H1 (cell line): ENCODE results near the gene UBE2Q2. TPM values are rescaled to one million over a fixed set of nuclear protein-coding genes. Genes with fewer than 3 reads are reported as not detected.

Source experiments
- ATF3 ChIP-seq: IDR thresholded peaks from 2 replicates; pipeline ENCODE4 v1.6.1; 2011; ENCODE audit warnings: low read depth, mild to moderate bottlenecking, low read length; ENCODE audit not compliant: insufficient read depth
- BCL11A ChIP-seq, 2 experiments: IDR thresholded peaks; one replicate each; pipeline ENCODE4 v1.6.1; 2011; ENCODE audit warnings: low read depth in 2 of 2, low read length in 2 of 2, mild to moderate bottlenecking in 2 of 2
- CHD1 ChIP-seq: IDR thresholded peaks from 2 replicates; pipeline ENCODE4 v1.6.1; 2012; ENCODE audit warnings: low read depth, low read length, improper control_type of control experiment
- CHD7 ChIP-seq: fragments of 300-600 bp; sonication (generic); IDR thresholded peaks from 2 replicates; pipeline ENCODE4 v1.7.1; 2012; ENCODE audit warnings: low read length, moderate library complexity, mild to moderate bottlenecking, inconsistent platforms; ENCODE audit not compliant: insufficient replicate concordance
- RFX5 ChIP-seq: IDR thresholded peaks from 2 replicates; pipeline ENCODE4 v1.6.1; 2011; ENCODE audit warnings: low read depth, low read length, improper control_type of control experiment, borderline replicate concordance
- SIN3A ChIP-seq, 2 experiments: IDR thresholded peaks in 1 of 2; conservative IDR thresholded peaks in 1 of 2; 2 replicates each; pipeline ENCODE4 v1.6.1; 2011 to 2012; ENCODE audit warnings: low read length in 2 of 2, improper control_type of control experiment in 1 of 2, low read depth in 1 of 2, mild to moderate bottlenecking in 1 of 2
- polyA plus RNA-seq, 7 experiments: library from polyadenylated mRNA; depleted of rRNA in 3 of 7; stranded (reverse) in 5 of 7; unstranded in 2 of 7; fragments of >200 nt in 5 of 7; fragments of 200-250 nt in 2 of 7; gene quantifications; 1 replicate in 5 of 7; 2 replicates in 1 of 7; 4 replicates in 1 of 7; pipeline versions ENCODE4 v1.2.1 to v1.2.3, GENCODE V29; 2011 to 2013; ENCODE audit warnings: missing spikeins in 2 of 7, mixed read lengths in 2 of 7
- total RNA-seq: library from RNA; stranded (reverse); fragmentation: NEBNext Ultra II Directional; extraction: Animal tissue kit (Norgen Biotek cat#: 25700); gene quantifications from 2 replicates; pipeline ENCODE4 v1.2.1, GENCODE V29; 2021

The UBE2Q2 gene
- total and polyA plus RNA-seq, 2 of the 8 experiments (the other 6 are each of a cell fraction or from before 2014, with no cell fraction given): 10.1 to 22.7 TPM

GRCh38 chr15:75925440-75925839, 82.2 kb downstream of the UBE2Q2 start (continued):
- TF ChIP-seq BCL11A (IDR thresholded peaks at IDR 0.05; ENCODE audit: low read depth in 2 of 2, low read length in 2 of 2): no peak
- no peak for TF ChIP-seq CHD7
- no peak for TF ChIP-seq ATF3
- no peak for TF ChIP-seq SIN3A (conservative IDR thresholded peaks at IDR 0.05 in 1 of 2, IDR thresholded peaks at IDR 0.05 in 1 of 2; ENCODE audit: low read depth in 1 of 2, low read length in 2 of 2)
- TF ChIP-seq CHD1: no peak
- TF ChIP-seq RFX5: no peak
